GM19324 (cell line): Measurements from ENCODE around the gene PRPF6.

Experiments used
- ATAC-seq: cut with Tn5 transposase; IDR thresholded peaks from one replicate; pipeline ENCODE4 v1.9.1; 2021; ENCODE audit warnings: mild to moderate bottlenecking, moderate library complexity; ENCODE audit not compliant: unreplicated experiment, low FRiP score

PRPF6 gene

GRCh38 chr20:64074184-64074789 lies 93.4 kb downstream of the PRPF6 start:
- ATAC-seq = no peak

DNA sequence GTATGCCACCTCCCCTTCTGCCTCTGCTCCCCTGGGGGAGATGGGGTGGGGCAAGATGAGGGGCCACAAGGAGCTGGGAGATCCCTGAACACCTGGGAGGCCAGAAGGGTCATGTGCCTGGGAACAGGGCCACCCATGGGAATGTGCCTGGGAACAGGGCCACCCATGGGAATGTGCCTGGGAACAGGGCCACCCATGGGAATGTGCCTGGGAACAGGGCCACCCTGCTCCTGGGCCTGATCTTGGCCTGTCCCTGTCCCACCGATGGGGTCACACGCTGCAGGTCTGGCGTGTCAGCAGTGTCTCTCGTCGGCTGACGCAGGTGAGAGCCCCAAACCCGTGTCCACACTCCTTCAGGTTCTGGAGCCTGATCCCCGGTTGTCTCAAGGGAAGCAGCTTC lies 94.0 kb downstream of the PRPF6 start:
- no peak for ATAC-seq

GRCh38 chr20:64075556-64075955 lies 94.6 kb downstream of the PRPF6 start:
- no peak for ATAC-seq

GRCh38 chr20:64076061-64076997 lies 95.4 kb downstream of the PRPF6 start:
- ATAC-seq = no peak

- no peak for ATAC-seq
These were observed 96.2 kb downstream of the PRPF6 start for GRCh38 chr20:64077094-64077493.

DNA sequence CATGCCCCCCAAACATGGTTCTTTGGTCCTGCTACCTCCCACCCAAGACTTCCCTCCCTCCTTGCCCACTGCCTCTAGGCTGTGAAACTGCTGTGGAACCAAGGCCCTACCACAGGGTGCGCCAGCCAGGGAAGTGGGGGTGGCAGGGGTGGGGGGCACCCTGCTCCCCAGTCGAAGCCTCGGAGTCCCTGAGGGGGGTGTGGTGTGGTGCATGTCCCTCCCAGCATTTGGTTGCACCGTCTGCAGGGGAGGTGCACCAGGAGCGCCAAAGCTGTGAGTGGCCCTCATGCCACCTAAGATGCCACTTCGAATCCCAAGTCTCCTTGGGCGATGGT lies 96.6 kb downstream of the PRPF6 start:
- ATAC-seq = no peak

DNA sequence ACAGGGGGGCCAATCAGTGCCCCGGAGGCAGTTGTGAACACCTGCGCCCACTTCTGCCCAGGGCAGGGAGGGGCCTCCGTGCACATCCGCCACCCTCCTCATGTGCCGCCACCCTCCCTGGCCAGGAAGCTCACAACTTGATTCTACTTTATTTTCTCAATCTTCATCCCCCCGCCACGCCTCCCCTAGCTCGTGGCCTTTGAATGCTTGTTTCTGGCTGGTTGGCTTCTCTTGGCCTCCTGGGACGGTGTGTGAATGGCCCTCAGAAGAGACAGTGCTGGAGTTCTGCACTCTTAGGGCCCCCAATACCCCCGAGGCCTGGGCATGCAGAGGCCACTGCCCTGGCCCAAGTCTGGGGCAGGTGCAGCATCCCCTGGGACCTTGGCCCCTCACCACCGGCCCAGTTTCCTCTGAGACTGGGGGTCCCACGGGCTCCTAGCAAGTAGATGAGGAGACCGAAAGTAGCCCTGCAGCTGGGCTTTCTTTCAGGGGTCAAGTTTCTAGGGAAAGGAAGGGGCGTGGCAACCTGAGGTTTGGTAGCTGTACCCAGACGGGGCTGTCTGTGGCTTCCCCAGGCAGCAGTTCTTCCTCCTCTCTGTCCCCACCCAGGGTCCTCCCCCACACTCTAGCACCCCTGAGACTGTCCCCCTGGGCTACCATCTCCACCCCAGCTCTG lies 97.1 kb downstream of the PRPF6 start:
- no peak for ATAC-seq

- ATAC-seq = no peak
These were observed 98.0 kb downstream of the PRPF6 start for GRCh38 chr20:64078934-64079272.

DNA sequence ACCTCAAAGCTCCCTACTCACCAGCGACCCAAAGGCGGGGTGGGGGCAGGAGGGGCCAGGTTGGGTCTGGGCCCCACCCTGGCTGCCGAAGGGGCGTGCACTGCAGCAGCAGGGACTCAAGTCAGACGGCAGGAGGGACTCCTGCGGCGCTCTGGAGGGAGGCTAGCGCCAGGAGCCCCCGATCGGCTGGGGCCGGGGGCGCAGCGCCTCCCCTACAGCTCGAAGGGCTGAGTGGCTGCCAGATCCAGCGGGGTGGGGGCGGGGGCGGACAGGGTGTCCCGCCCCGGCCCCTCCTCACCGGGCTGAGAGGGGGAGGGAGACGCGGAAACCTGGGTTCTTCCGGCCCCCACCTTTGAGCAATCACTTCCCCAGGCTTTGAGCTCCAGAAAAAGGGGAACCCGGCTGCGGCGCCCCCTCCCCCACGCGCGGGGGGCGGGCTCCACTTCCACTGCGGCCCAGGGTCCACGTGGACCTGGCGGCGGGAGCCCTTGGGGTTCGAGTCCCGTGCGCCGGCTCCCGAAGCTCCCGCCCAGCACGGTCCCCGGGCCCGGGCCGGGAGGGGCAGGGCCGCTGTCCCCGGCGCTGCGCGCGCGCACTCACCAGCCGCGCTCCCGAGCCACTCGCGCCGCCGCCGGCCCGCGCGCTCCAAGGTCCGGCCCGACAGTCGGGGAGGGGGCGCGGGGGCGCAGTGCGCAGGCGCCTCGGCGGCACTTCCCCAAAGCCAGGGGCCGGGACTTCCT lies 98.5 kb downstream of the PRPF6 start, which contains the start of gene RGS19:
Gene RGS19 (minus strand): TSS at position 246 of the 740 bp plus-strand sequence. CDS start 2,632 bp downstream, outside the sequence.
- peak; percentile 60 for ATAC-seq

GRCh38 chr20:64080013-64080812 lies 99.3 kb downstream of the PRPF6 start, which contains the start of gene OPRL1:
TSS of gene OPRL1 (plus strand) at chr20:64080082. CDS start at chr20:64092721, 12,639 bp downstream.
- no peak for ATAC-seq

GRCh38 chr20:64080813-64081623 lies 100.1 kb downstream of the PRPF6 start:
- ATAC-seq = no peak

GRCh38 chr20:64081624-64081964 lies 100.7 kb downstream of the PRPF6 start:
- no peak for ATAC-seq

DNA sequence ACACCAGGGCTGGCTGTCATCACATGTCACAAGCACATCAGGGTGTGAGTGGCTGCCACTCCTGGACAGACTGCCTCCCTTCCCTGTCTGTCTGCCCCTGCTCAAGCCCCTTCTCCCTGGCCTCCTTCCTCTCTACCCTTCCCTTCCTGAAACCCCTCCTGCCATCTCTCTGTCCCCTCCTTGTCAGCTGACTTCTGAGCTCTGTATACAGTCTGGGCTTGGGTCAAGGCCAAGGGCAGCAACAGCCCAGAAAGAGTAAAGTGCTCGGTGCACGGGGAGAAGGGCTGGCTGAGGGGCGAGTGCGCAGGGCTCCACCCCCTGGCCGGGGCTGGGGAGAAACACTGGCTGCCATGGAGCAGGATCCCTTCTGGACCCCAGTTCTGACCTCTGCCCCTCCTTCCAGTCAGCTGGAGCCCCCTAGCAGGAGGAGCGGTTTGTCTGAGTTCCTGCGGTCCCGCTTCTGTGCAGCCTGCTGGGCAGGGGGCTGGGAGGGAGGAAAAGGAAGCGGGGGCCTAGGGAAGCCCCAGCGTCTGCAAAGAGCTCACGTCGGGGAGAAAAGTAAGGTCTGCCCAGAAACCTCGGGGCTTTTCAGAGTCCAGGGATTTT lies 101.3 kb downstream of the PRPF6 start:
- ATAC-seq = no peak
